ENCODE results near the gene RTEL1.

The RTEL1 gene

DNA sequence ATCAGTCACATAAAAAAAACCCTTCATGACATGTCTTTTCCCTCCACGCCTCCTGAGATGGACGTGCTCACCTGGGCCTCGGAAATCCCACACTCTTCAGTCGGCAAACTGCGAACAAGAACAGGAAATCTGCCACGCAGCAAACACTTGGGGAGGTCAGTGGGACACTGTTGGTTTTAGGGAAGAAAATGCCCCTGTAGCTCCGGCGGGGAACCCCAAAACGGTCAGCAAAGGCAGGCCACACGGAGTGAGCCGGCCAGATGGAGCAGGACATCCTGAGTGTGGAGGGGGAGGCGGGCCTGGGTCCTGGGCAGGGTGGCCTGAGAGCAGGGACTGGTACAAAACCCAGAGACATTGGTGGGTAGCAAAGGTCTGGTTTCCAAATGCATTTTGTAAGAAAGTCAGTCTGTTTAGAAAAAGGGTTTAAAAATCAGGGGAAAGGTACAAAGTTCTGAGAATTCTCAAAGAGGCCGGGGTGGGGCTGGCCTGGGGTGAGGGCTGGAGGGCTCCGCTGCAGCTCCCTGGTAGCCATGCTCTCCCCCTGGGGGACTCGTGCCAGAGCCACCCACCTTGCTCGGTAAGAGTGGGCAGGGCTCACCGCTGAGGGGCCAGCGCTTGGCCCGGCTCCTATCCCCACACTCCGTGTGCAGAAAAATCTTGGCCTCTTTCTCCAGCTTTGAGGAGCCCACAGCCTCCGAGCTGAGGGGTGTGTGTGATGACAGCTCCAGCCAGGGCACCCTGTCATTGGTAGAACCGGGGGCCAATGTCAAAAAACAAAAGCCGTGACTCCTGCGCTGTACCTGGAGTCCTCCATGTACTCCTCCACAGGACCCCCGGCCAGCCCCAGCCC, 86.7 kb downstream of the RTEL1 start:
- DNase-seq: no peak

DNA sequence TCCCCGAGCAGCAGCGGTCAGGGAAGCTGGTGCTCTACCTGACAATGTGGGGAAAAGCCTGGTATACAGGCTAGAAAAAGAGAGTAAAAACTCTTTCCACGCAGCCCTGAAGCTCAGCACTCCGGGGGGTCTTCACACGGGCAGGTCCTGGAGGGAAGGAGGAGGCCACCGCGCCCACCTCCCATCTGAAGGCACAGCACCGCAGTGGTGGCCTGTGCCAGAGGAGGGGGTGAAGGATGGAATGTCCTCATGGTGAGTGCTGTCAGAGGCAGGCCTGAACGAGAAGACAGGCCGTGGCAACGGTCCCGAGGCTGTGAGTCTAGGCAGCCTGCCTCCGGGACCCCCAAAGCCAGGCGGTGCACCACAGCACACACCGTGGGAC, 87.3 kb downstream of the RTEL1 start:
- DNase-seq: no peak
